Colonic mucosa (tissue), 4 donors: ENCODE measurements around the gene NDUFS8. TPM values are rescaled to one million over a fixed set of nuclear protein-coding genes. Genes with fewer than 3 reads are reported as not detected.
"Not testable (repeated sequence)": the region's sequence is repeated elsewhere in the genome, so short reads cannot be mapped to it uniquely, and the experiment has no call there.

Experiments used
- DNase-seq: peaks from one replicate; pipeline ENCODE4 v3.0.0-alpha.2; 2020
- H3K27ac ChIP-seq: fragments of 200-600 bp; one replicate; pipeline ENCODE4 v1.8.0; 2021
- H3K27me3 ChIP-seq: fragments of 200-600 bp; one replicate; pipeline ENCODE4 v1.8.0; 2021
- H3K36me3 ChIP-seq: fragments of 200-600 bp; one replicate; pipeline ENCODE4 v1.8.0; 2021
- H3K4me1 ChIP-seq: fragments of 200-600 bp; one replicate; pipeline ENCODE4 v1.8.0; 2021; ENCODE audit warnings: mild to moderate bottlenecking
- H3K4me3 ChIP-seq: fragments of 200-600 bp; one replicate; pipeline ENCODE4 v1.8.0; 2021
- H3K9ac ChIP-seq, 2 donors: one replicate each; pipeline ENCODE4 v1.7.0; 2013; ENCODE audit warnings: control low read depth in 2 of 2, low read depth in 2 of 2, low read length in 2 of 2
- H3K9me3 ChIP-seq: fragments of 200-600 bp; one replicate; pipeline ENCODE4 v1.8.0; 2021
- CTCF ChIP-seq: fragments of 200-600 bp; IDR thresholded peaks from one replicate; pipeline ENCODE4 v1.8.0; 2022; ENCODE audit warnings: antibody characterized with exemption, mild to moderate bottlenecking
- intact Hi-C: fragments of 100-400 bp; cut with DNase I; formaldehyde crosslinking; loops from one replicate; pipeline ENCODE4 v1.14.1; 2022
- total RNA-seq, 2 donors: library from RNA; stranded (reverse); fragmentation: NEBNext Ultra II Directional in 1 of 2; extraction: Animal tissue kit (Norgen Biotek cat#: 25700) in 1 of 2; gene quantifications; one replicate each; pipeline ENCODE4 v1.2.1, GENCODE V29; 2021
- donor health status: healthy.
- donor health status: DM: no; HTN: no; CAD: no.
- donor health status: DM: no; HTN: no; CAD: no.

NDUFS8 gene
- total RNA-seq, 2 donors from 2014 or later, result 149 to 247 TPM

- DNase-seq, H3K4me3 ChIP-seq, H3K27ac ChIP-seq, H3K9ac ChIP-seq, intact Hi-C loops, H3K9me3 ChIP-seq, H3K36me3 ChIP-seq, H3K27me3 ChIP-seq: not testable (repeated sequence)
- H3K4me1 ChIP-seq, result peaks cover 10% of the 10 kb centered on the region
- TF ChIP-seq CTCF, result peak; percentile 62
Measured at GRCh38 chr11:67993821-67994220, 36.7 kb upstream of the NDUFS8 start.

GRCh38 chr11:67994387-67994786, 36.1 kb upstream of the NDUFS8 start:
- H3K9ac ChIP-seq, H3K27ac ChIP-seq, H3K9me3 ChIP-seq, H3K27me3 ChIP-seq, H3K36me3 ChIP-seq, H3K4me3 ChIP-seq, intact Hi-C loops, DNase-seq: not testable (repeated sequence)
- peaks cover 10% of the 10 kb centered on the region for H3K4me1 ChIP-seq

- intact Hi-C loops, H3K27ac ChIP-seq, H3K9ac ChIP-seq, H3K4me3 ChIP-seq, H3K27me3 ChIP-seq, DNase-seq, H3K9me3 ChIP-seq, H3K36me3 ChIP-seq: not testable (repeated sequence)
- H3K4me1 ChIP-seq, result peaks cover 10% of the 10 kb centered on the region
Measured at GRCh38 chr11:67995129-67995528, 35.4 kb upstream of the NDUFS8 start.

- H3K4me3 ChIP-seq, H3K27me3 ChIP-seq, H3K36me3 ChIP-seq, H3K9me3 ChIP-seq, intact Hi-C loops, H3K27ac ChIP-seq, DNase-seq, H3K9ac ChIP-seq: not testable (repeated sequence)
- peaks cover 10% of the 10 kb centered on the region for H3K4me1 ChIP-seq
Measured at GRCh38 chr11:67995579-67995978, 34.9 kb upstream of the NDUFS8 start.

- no peak for TF ChIP-seq CTCF
- DNase-seq, result no peak
- peaks cover 10% of the 10 kb centered on the region for H3K4me1 ChIP-seq
Measured at GRCh38 chr11:67996051-67996450, 34.4 kb upstream of the NDUFS8 start.

GRCh38 chr11:67996622-67997474, 33.6 kb upstream of the NDUFS8 start:
- DNase-seq, result peak; percentile 96
- Histone ChIP-seq H3K4me1 (peaks cover 10% of the 10 kb centered on the region), H3K27ac (peak overlapping the region; percentile 77), H3K27me3 (no peaks in the 10 kb centered on the region), H3K9me3 (no peaks in the 10 kb centered on the region), H3K9ac (no peak overlapping the region), H3K4me3 (peak overlapping the region; percentile 31), H3K36me3 (no peaks in the 10 kb centered on the region)
- no peak for TF ChIP-seq CTCF
- intact Hi-C loops, result no loop called here

More at GRCh38 chr11:67996051-67996450, 34.4 kb upstream of the NDUFS8 start:
- H3K27ac ChIP-seq, result no peak overlapping the region
- intact Hi-C loops, result no loop called here
- no peak overlapping the region for H3K9ac ChIP-seq
- no peak overlapping the region for H3K4me3 ChIP-seq
- H3K27me3 ChIP-seq, result no peaks in the 10 kb centered on the region
- H3K36me3 ChIP-seq, result no peaks in the 10 kb centered on the region
- H3K9me3 ChIP-seq, result no peaks in the 10 kb centered on the region

GRCh38 chr11:67997475-67997921, 33.0 kb upstream of the NDUFS8 start:
- Histone ChIP-seq H3K9ac (peak overlapping the region in 1 of 2 donors; percentile 24), H3K36me3 (no peaks in the 10 kb centered on the region), H3K9me3 (no peaks in the 10 kb centered on the region), H3K27me3 (no peaks in the 10 kb centered on the region), H3K27ac (peak overlapping the region; percentile 77), H3K4me3 (no peak overlapping the region), H3K4me1 (peaks cover 10% of the 10 kb centered on the region)
- intact Hi-C loops, result no loop called here
- TF ChIP-seq CTCF, result no peak
- DNase-seq, result no peak
